ENCODE data around the gene DGKD.

DNA sequence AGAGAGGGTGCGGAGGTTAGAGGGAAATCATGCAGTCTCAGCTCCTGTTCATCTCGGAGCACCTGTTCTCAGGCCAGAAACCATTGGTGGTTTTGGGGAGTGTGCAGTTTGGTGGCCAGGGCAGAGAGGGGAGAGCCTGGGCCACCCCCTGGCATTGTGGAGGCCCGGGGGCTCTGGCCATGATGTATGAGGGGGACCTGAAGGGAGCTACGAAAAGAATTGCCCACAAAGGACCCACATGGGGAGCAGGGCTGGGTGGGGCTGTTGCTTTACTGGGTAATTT, 87.7 kb downstream of the DGKD start:
- TF ChIP-seq, protein P1, sequence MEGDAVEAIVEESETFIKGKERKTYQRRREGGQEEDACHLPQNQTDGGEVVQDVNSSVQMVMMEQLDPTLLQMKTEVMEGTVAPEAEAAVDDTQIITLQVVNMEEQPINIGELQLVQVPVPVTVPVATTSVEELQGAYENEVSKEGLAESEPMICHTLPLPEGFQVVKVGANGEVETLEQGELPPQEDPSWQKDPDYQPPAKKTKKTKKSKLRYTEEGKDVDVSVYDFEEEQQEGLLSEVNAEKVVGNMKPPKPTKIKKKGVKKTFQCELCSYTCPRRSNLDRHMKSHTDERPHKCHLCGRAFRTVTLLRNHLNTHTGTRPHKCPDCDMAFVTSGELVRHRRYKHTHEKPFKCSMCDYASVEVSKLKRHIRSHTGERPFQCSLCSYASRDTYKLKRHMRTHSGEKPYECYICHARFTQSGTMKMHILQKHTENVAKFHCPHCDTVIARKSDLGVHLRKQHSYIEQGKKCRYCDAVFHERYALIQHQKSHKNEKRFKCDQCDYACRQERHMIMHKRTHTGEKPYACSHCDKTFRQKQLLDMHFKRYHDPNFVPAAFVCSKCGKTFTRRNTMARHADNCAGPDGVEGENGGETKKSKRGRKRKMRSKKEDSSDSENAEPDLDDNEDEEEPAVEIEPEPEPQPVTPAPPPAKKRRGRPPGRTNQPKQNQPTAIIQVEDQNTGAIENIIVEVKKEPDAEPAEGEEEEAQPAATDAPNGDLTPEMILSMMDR (IDR thresholded peaks at IDR 0.05; ENCODE audit: low read length) = no peak
- TF ChIP-seq EZH2 (optimal IDR thresholded peaks at IDR 0.05; ENCODE audit: low read depth, low read length) = no peak
- TF ChIP-seq EZH2phosphoT487 (IDR thresholded peaks at IDR 0.05; ENCODE audit: low read length) = no peak

Measured in MM.1S (cell line).